Measurements from ENCODE around the gene TYW5. TPM values are rescaled to one million over a fixed set of nuclear protein-coding genes. Genes with fewer than 3 reads are reported as not detected.

The TYW5 gene
- polyA plus RNA-seq, 1 donor (not counting 4 experiments of a cell fraction or from before 2014, with no cell fraction given) = 9.9 TPM

DNA sequence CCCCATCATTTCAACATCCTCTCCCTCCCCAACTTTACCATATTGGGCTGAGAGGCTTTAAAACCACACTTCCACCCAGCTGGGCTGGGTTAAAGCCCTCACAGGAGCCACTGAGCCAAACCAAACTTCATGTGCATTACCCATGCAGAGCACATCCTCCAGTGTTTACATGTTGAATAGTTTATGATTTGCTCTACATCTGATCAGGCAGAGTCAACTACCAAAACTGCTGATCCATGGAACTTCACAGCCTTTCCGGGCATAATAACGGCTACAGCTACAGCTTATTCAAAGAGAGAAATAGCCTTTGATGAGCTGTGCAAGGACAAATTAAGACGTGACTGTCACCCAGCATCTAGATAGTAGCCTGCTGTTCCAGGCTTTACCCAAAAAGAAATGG, 39.1 kb upstream of the TYW5 start:
- no peak overlapping the region for H3K9ac ChIP-seq (ENCODE audit: control insufficient read depth, extremely low read depth, insufficient read depth, low read length)
- H3K36me3 ChIP-seq (ENCODE audit: control insufficient read depth in 2 of 2, extremely low read depth in 1 of 2, insufficient read depth in 2 of 2, low read length in 2 of 2) = no peaks in the 10 kb centered on the region
- H3K4me1 ChIP-seq (ENCODE audit: control insufficient read depth, extremely low read depth, insufficient read depth, low read length) = peaks cover 3% of the 10 kb centered on the region
- FAIRE-seq = no peak
- H3K9me1 ChIP-seq (ENCODE audit: control insufficient read depth, extremely low read depth, insufficient read depth, low read length) = no peaks in the 10 kb centered on the region
- no peaks in the 10 kb centered on the region for H3K79me2 ChIP-seq (ENCODE audit: control insufficient read depth, insufficient read depth, low read length)
- H3K27me3 ChIP-seq (ENCODE audit: control insufficient read depth, extremely low read depth, insufficient read depth, low read length) = no peaks in the 10 kb centered on the region
- H3K27ac ChIP-seq (ENCODE audit: control insufficient read depth, insufficient read depth, low read length) = no peak overlapping the region
- TF ChIP-seq EZH2 (IDR thresholded peaks at IDR 0.05; ENCODE audit: low read length) (no peak), CTCF (optimal IDR thresholded peaks at IDR 0.05 in 1 of 3, IDR thresholded peaks at IDR 0.05 in 1 of 3, conservative IDR thresholded peaks at IDR 0.05 in 1 of 3; ENCODE audit: extremely low read depth in 1 of 3, insufficient read depth in 2 of 3, low read length in 3 of 3) (no peak)
- no peak for DNase-seq (ENCODE audit: low read depth, low spot score)
- H2AFZ ChIP-seq (ENCODE audit: control insufficient read depth, low read length) = no peak overlapping the region
- dilution Hi-C loops (cut with MboI; ENCODE audit: extremely low pct_ligation_motif_present, low sequenced_read_pairs) = no loop called here
- no peaks in the 10 kb centered on the region for H3K9me3 ChIP-seq (ENCODE audit: control insufficient read depth, low read depth, low read length)
- no peak overlapping the region for H3K4me2 ChIP-seq (ENCODE audit: control insufficient read depth, extremely low read depth, insufficient read depth, low read depth, low read length)
- no peaks in the 10 kb centered on the region for H4K20me1 ChIP-seq (ENCODE audit: control insufficient read depth, extremely low read depth, insufficient read depth, low read length)
- no peak overlapping the region for H3K4me3 ChIP-seq (ENCODE audit: control insufficient read depth in 2 of 3, extremely low read depth in 1 of 3, insufficient read depth in 2 of 3, low read depth in 1 of 3, low read length in 3 of 3)

- DNase-seq (ENCODE audit: low read depth, low spot score) = no peak
- dilution Hi-C loops (cut with MboI; ENCODE audit: extremely low pct_ligation_motif_present, low sequenced_read_pairs) = no loop called here
- Histone ChIP-seq H2AFZ (ENCODE audit: control insufficient read depth, low read length) (no peak overlapping the region), H3K4me2 (ENCODE audit: control insufficient read depth, extremely low read depth, insufficient read depth, low read depth, low read length) (no peak overlapping the region), H4K20me1 (ENCODE audit: control insufficient read depth, extremely low read depth, insufficient read depth, low read length) (no peaks in the 10 kb centered on the region), H3K79me2 (ENCODE audit: control insufficient read depth, insufficient read depth, low read length) (no peaks in the 10 kb centered on the region), H3K9ac (ENCODE audit: control insufficient read depth, extremely low read depth, insufficient read depth, low read length) (no peak overlapping the region), H3K4me1 (ENCODE audit: control insufficient read depth, extremely low read depth, insufficient read depth, low read length) (peaks cover 4% of the 10 kb centered on the region), H3K27me3 (ENCODE audit: control insufficient read depth, extremely low read depth, insufficient read depth, low read length) (no peaks in the 10 kb centered on the region), H3K9me1 (ENCODE audit: control insufficient read depth, extremely low read depth, insufficient read depth, low read length) (no peaks in the 10 kb centered on the region), H3K9me3 (ENCODE audit: control insufficient read depth, low read depth, low read length) (no peaks in the 10 kb centered on the region), H3K27ac (ENCODE audit: control insufficient read depth, insufficient read depth, low read length) (no peak overlapping the region), H3K4me3 (ENCODE audit: control insufficient read depth in 2 of 3, extremely low read depth in 1 of 3, insufficient read depth in 2 of 3, low read depth in 1 of 3, low read length in 3 of 3) (no peak overlapping the region), H3K36me3 (ENCODE audit: control insufficient read depth in 2 of 2, extremely low read depth in 1 of 2, insufficient read depth in 2 of 2, low read length in 2 of 2) (no peaks in the 10 kb centered on the region)
- FAIRE-seq = no peak
- TF ChIP-seq CTCF (optimal IDR thresholded peaks at IDR 0.05 in 1 of 3, IDR thresholded peaks at IDR 0.05 in 1 of 3, conservative IDR thresholded peaks at IDR 0.05 in 1 of 3; ENCODE audit: extremely low read depth in 1 of 3, insufficient read depth in 2 of 3, low read length in 3 of 3) (no peak), EZH2 (IDR thresholded peaks at IDR 0.05; ENCODE audit: low read length) (no peak)
Measured at GRCh38 chr2:199992296-199992695, 37.0 kb upstream of the TYW5 start.

All from keratinocyte (primary cell).